Endothelial cell of umbilical vein (primary cell): ENCODE measurements around the gene CDH2.

Experiments used
- CTCF ChIP-seq, 2 donors: IDR thresholded peaks; 1 replicate in 1 of 2; 2 replicates in 1 of 2; pipeline ENCODE4 v1.5.1; 2011; ENCODE audit warnings: low read length in 2 of 2, mild to moderate bottlenecking in 2 of 2, moderate library complexity in 2 of 2, control low read depth in 1 of 2, inconsistent platforms in 1 of 2, low read depth in 1 of 2; ENCODE audit not compliant: insufficient read depth in 1 of 2; ENCODE audit errors: extremely low read depth in 1 of 2
- EZH2 ChIP-seq: IDR thresholded peaks from 2 replicates; pipeline ENCODE4 v1.6.1; 2012; ENCODE audit warnings: borderline replicate concordance, low read depth, mild to moderate bottlenecking, moderate library complexity, low read length, inconsistent platforms; ENCODE audit not compliant: severe bottlenecking
- GATA2 ChIP-seq: IDR thresholded peaks from 2 replicates; pipeline ENCODE4 v1.7.0; 2011; ENCODE audit warnings: low read depth, mild to moderate bottlenecking, moderate library complexity, mixed read lengths, low read length; ENCODE audit not compliant: insufficient read length, insufficient read depth
- POLR2A ChIP-seq: IDR thresholded peaks from 2 replicates; pipeline ENCODE4 v1.6.1; 2012; ENCODE audit warnings: low read depth, mild to moderate bottlenecking, control low read depth, low read length
- POLR2AphosphoS5 ChIP-seq: IDR thresholded peaks from 2 replicates; pipeline ENCODE4 v1.6.1; 2012; ENCODE audit warnings: low read depth, mild to moderate bottlenecking, control low read depth, low read length, moderate library complexity; ENCODE audit not compliant: insufficient read depth

GRCh38 chr18:28183418-28184078, 6.6 kb upstream of the CDH2 start:
- TF ChIP-seq CTCF (IDR thresholded peaks at IDR 0.05; ENCODE audit: extremely low read depth in 1 of 2, insufficient read depth in 1 of 2, low read depth in 1 of 2, low read length in 2 of 2) (no peak), POLR2AphosphoS5 (no peak), EZH2 (no peak), GATA2 (no peak), POLR2A (no peak)
